HG02840 (cell line): Measurements from ENCODE around the gene PGAM5.
"Not testable (repeated sequence)": the region's sequence is repeated elsewhere in the genome, so short reads cannot be mapped to it uniquely, and the experiment has no call there.

Source experiments
- ATAC-seq: cut with Tn5 transposase; IDR thresholded peaks from one replicate; pipeline ENCODE4 v1.9.1; 2021; ENCODE audit warnings: mild to moderate bottlenecking, moderate library complexity, moderate number of reproducible peaks; ENCODE audit not compliant: unreplicated experiment, low FRiP score

Gene PGAM5

GRCh38 chr12:132741620-132742019 lies 31.0 kb downstream of the PGAM5 start:
- ATAC-seq: no peak

DNA sequence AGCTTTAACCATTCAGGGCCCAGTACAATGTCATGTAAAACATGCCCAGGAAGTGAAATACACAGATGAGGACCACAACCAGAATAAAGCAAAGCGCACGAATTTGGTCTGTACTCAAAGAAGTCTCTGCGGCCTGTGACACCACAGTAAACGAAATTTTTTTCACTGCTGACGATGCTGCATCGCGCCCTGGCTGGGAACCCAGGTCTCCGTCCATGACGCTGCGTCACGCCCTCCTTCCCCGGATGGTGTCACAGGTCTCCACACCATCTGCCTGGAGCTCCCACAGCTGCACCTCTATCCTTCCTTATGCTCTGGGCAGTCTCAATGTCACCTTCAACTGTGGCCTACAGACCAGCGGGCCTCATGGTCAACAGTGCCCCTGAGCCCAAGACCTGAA lies 33.2 kb downstream of the PGAM5 start:
- no peak for ATAC-seq

- ATAC-seq: no peak
These were observed 36.0 kb downstream of the PGAM5 start for GRCh38 chr12:132746613-132747012.

DNA sequence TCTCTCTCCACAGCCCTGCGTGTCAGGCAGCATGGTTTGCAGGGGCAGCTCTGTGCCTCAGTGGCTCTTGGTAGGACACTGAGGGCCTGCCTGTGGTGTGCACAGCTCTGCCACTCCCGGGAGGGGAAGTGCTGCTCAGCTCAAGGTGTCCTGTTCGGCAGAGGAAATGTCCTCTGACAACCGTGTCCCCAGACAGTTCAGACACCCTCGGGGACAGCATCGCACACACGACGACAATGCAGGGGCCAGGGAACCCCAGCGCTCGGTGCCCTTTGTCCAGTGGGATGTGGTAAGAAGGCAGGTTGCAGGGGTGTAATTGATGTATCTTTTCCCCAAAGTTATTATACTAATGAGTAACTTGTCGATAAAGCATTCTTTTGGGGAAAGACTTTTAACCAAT lies 36.8 kb downstream of the PGAM5 start:
- no peak for ATAC-seq

DNA sequence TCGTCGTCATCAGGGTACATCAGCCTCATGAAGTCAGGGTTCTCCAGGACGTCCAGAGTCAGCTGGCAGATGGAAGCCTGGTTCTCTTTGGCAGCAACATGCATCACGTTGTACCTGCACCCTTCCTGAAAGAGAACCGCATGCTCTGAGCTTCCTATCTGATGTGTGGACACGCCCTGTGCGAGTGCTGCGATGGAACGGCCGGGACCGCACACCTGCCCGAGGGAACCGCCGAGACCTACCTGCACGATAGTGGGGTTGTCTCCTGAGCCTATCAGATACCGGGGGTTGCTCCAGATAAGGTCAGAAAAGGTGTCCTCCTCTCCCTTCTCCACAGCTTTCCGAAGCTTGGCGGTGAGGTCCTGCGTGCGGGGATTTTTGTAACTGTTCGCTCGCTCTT lies 37.3 kb downstream of the PGAM5 start:
- no peak for ATAC-seq

DNA sequence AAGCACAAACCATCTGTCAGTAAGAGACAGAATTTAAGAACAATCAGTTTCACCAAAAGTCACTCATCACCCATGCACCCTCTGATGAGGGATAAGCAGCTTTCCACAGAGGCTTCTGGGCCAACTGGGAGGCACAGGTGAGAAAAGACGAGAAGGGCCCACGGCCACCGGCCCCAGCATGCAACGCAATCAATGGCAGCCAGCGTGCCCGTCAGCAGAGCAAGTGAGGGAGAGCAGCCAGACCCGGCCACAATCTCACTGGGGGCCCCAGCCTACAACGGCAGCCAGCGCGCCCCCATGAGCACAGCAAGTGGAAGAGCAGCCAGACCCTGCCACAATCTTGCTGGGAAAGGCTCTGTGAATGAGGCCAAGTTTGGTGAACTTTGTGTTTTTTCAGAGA lies 37.7 kb downstream of the PGAM5 start:
- no peak for ATAC-seq

GRCh38 chr12:132753670-132754069 lies 43.0 kb downstream of the PGAM5 start:
- not testable (repeated sequence) for ATAC-seq

DNA sequence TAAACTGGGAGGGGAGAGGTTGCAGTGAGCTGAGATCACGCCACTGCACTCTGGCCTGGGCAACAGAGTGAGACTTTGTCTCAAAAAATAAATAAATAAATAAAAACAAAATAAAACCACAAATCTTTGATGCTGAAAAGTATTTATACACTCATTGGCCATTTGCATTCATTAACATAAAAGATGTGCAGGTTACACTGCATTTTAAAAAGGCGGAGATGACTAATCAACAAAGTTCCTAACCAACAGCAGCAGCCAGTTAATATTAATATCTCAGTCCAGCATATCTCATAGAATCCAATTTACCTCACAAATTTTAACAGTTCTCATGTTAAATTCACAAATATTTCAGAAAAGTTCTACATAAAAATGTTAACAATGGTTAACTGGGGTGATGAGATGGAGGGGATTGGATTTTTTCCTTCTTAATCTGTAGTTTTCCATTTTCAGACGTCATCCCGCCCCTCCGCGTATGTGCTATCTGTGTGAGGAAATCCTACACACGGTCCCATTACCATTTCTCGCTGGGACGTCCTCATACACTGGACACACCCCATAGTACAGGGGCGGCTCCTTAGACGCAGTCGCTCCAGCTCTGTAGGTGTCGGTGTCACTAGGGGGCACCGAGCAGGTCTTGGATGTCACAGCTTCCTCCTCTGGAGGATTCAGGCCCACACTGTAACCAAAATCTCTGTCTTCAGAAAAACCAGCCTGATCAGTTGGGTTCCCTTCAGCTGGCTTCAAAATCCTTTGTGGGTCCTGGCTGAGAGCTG lies 43.7 kb downstream of the PGAM5 start:
- no peak for ATAC-seq

DNA sequence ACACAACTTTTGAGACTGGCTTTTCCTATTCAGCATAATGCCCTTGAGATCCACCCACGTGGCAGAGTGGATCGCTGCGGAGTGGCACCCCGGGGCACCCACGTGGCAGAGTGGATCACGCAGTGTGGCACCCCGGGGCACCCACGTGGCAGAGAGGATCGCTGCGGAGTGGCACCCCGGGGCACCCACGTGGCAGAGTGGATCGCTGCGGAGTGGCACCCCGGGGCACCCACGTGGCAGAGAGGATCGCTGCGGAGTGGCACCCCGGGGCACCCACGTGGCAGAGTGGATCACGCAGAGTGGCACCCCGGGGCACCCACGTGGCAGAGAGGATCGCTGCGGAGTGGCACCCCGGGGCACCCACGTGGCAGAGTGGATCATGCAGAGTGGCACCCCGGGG lies 48.2 kb downstream of the PGAM5 start:
- ATAC-seq: not testable (repeated sequence)

DNA sequence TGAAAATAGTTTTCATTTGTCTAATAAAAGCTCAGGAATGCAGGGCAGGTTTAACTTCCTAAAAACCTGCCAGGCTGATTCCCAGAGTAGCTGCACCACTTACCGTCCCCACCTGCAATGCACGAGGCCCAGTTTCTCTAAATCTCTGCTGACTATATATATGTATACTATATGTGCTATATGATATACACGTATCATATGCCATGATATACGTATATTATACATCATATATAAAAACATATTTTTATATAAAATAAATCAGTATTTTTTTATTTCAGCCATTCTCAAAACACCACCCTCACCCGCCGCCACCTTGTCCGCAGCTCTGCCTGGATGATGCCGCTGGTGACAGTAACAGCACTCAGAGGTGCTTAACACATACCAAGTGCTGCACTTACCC lies 48.7 kb downstream of the PGAM5 start:
- no peak for ATAC-seq

GRCh38 chr12:132761032-132761920 lies 50.6 kb downstream of the PGAM5 start, which contains the start of gene ANKLE2:
Gene ANKLE2, minus strand, starts transcription at chr12:132761832. Its CDS starts 34 bp downstream, at chr12:132761798.
- ATAC-seq: peak; percentile 27

- peak; percentile 62 for ATAC-seq
These were observed 51.4 kb downstream of the PGAM5 start for GRCh38 chr12:132761921-132762583.

- no peak for ATAC-seq
These were observed 53.6 kb downstream of the PGAM5 start for GRCh38 chr12:132764231-132764630.

GRCh38 chr12:132765361-132765760 lies 54.7 kb downstream of the PGAM5 start:
- no peak for ATAC-seq

- no peak for ATAC-seq
These were observed 55.9 kb downstream of the PGAM5 start for GRCh38 chr12:132766380-132767085.

- ATAC-seq: peak; percentile 38
These were observed 60.6 kb downstream of the PGAM5 start for GRCh38 chr12:132771126-132771838.
